ENCODE results near the gene ELAVL2. TPM values are rescaled to one million over a fixed set of nuclear protein-coding genes. Genes with fewer than 3 reads are reported as not detected.

The ELAVL2 gene
- total RNA-seq, 1 donor from 2014 or later: 11.6 TPM

DNA sequence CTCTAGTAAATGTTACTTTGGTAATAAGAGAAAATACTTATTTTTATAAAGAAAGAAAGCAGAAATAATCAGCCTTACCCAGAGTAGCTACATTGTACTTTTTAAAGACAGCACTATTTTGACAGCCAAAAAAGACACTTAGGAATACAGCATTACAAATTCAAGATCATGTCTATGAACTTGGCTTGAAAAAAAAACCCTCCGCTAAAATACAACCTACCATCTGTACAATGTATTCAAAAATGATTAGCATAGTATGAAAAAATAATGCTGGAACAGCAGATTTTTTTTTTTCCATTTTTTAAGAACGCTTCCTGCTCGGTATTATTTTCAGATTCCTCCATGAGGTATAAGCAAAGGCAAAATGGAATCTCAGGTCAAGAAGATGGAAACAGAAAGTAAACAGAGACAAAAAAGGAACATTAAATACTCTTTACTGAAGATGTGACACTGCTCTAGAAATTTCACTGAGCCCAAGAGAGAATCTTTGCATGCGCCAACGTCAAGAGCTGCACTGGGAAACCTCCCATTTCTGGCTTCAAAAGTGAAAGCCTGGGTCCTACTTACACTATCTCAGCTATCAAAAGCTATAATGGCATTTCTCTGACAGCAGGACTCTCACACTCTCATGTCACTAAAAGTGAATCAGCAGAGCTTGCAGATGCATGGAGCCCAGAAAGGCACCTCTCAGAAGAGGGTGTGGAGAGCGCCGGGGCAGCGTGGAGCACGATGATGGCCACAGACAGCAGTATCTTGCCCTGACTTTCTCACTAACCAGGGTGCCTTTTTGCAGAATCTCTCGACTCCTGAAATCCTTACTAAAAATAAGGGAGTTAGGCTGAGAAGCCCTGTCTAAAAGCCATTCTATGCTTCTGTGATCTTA, 167.4 kb downstream of the ELAVL2 start:
- no peak for DNase-seq (ENCODE audit: extremely low spot score, unreplicated experiment)
- Mint-ChIP-seq H3K36me3 (peaks cover 3% of the 10 kb centered on the region), H3K4me1 (ENCODE audit: unreplicated experiment) (no peaks in the 10 kb centered on the region), H3K27me3 (no peaks in the 10 kb centered on the region), H3K9me3 (no peaks in the 10 kb centered on the region), H3K27ac (no peak overlapping the region), H3K4me3 (no peak overlapping the region)
- TF ChIP-seq, protein P1, sequence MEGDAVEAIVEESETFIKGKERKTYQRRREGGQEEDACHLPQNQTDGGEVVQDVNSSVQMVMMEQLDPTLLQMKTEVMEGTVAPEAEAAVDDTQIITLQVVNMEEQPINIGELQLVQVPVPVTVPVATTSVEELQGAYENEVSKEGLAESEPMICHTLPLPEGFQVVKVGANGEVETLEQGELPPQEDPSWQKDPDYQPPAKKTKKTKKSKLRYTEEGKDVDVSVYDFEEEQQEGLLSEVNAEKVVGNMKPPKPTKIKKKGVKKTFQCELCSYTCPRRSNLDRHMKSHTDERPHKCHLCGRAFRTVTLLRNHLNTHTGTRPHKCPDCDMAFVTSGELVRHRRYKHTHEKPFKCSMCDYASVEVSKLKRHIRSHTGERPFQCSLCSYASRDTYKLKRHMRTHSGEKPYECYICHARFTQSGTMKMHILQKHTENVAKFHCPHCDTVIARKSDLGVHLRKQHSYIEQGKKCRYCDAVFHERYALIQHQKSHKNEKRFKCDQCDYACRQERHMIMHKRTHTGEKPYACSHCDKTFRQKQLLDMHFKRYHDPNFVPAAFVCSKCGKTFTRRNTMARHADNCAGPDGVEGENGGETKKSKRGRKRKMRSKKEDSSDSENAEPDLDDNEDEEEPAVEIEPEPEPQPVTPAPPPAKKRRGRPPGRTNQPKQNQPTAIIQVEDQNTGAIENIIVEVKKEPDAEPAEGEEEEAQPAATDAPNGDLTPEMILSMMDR (conservative IDR thresholded peaks at IDR 0.05): no peak

DNA sequence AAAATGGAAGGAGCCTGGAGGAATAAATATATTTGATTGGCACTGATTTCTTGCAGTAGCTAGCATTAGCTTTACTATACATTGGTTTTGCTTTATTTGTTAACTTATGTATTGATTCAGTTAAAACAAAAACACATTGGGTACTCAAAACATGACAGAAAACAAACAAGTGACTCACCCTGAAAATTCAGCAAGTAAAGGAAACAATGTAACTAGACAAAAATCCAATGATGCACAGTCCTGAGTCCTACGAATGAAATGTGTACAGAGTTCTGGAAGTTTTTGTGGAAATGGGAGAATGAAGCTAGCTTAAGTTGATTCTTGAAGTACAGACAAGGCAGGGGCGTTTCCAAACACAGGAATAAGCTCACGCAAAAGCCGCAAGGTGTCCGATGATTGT, 175.0 kb downstream of the ELAVL2 start:
- no peak for DNase-seq (ENCODE audit: extremely low spot score, unreplicated experiment)
- TF ChIP-seq, protein P1 (conservative IDR thresholded peaks at IDR 0.05): no peak
- no peaks in the 10 kb centered on the region for H3K9me3 Mint-ChIP-seq
- no peak overlapping the region for H3K27ac Mint-ChIP-seq
- H3K36me3 Mint-ChIP-seq: no peaks in the 10 kb centered on the region
- no peaks in the 10 kb centered on the region for H3K27me3 Mint-ChIP-seq
- no peak overlapping the region for H3K4me3 Mint-ChIP-seq
- no peaks in the 10 kb centered on the region for H3K4me1 Mint-ChIP-seq (ENCODE audit: unreplicated experiment)

DNA sequence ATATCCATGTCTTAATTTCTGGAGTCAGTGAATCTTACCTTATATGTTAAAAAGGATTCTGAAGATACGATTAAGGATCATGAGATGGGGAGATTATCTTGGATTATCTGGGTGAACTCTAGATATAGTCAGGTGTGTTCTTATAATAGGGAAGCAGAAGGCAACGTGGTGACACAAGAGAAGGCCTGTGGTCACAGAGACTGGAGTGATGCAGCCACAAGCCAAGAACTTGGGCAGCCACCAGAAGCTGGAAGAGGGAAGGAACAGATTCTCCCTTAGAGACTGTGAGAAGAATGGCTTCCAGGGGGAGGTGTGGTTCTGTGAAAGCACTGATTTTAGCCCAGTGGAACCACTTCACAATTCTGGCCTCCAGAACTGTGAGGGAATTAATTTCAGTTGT, 177.4 kb downstream of the ELAVL2 start:
- no peak for DNase-seq (ENCODE audit: extremely low spot score, unreplicated experiment)
- H3K36me3 Mint-ChIP-seq: no peaks in the 10 kb centered on the region
- H3K9me3 Mint-ChIP-seq: peaks cover 4% of the 10 kb centered on the region
- H3K27me3 Mint-ChIP-seq: no peaks in the 10 kb centered on the region
- TF ChIP-seq, protein P1 (conservative IDR thresholded peaks at IDR 0.05): no peak
- no peaks in the 10 kb centered on the region for H3K4me1 Mint-ChIP-seq (ENCODE audit: unreplicated experiment)
- no peak overlapping the region for H3K27ac Mint-ChIP-seq
- no peak overlapping the region for H3K4me3 Mint-ChIP-seq

DNA sequence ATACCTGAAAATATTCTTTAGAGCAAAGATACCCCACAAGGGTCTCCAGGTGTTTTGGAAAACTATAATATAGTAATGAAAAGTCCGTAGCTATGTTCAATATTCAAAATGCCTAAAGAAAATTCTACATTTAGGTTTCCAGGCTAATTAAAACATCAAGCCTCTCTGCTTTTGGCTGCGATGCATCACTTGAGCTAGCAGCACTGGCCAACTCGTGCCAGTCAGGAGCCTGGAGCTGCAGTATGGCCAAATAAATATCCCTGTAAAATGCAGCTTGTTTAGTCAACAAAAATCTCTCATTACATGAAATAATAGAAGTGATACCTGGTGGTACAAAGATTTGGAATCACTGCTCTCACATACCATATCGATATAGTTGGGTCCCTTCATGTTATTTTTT, 181.1 kb downstream of the ELAVL2 start:
- TF ChIP-seq, protein P1 (conservative IDR thresholded peaks at IDR 0.05): no peak
- H3K4me3 Mint-ChIP-seq: no peak overlapping the region
- peaks cover 4% of the 10 kb centered on the region for H3K9me3 Mint-ChIP-seq
- no peaks in the 10 kb centered on the region for H3K4me1 Mint-ChIP-seq (ENCODE audit: unreplicated experiment)
- no peaks in the 10 kb centered on the region for H3K36me3 Mint-ChIP-seq
- H3K27me3 Mint-ChIP-seq: no peaks in the 10 kb centered on the region
- DNase-seq (ENCODE audit: extremely low spot score, unreplicated experiment): no peak
- no peak overlapping the region for H3K27ac Mint-ChIP-seq

DNA sequence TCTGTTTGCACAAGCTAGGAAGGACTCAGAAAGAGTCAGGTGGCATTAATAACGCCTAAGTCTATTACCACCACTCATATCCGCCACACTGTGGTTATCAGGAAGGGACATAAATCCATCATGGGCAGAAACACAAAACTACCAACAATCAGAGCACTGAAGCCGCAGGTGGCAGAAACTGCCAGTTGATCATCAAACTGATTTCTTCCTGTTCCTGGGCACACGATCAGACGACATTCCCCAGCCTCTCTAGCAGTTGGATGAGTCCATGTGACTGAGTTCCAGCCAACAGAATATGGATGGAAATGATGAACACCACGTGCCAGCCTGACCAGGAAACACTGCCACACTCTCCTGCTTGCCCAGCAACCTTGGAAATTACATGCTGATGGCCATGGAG, 181.7 kb downstream of the ELAVL2 start:
- Mint-ChIP-seq H3K4me1 (ENCODE audit: unreplicated experiment) (no peaks in the 10 kb centered on the region), H3K36me3 (no peaks in the 10 kb centered on the region), H3K4me3 (no peak overlapping the region), H3K27me3 (no peaks in the 10 kb centered on the region), H3K27ac (no peak overlapping the region), H3K9me3 (peaks cover 4% of the 10 kb centered on the region)
- no peak for DNase-seq (ENCODE audit: extremely low spot score, unreplicated experiment)
- TF ChIP-seq, protein P1 (conservative IDR thresholded peaks at IDR 0.05): no peak
